Measurements from ENCODE around the gene EXOC6. TPM values are rescaled to one million over a fixed set of nuclear protein-coding genes. Genes with fewer than 3 reads are reported as not detected.

Gene EXOC6
- total RNA-seq, 2 experiments from 2014 or later = 8.0 to 9.4 TPM

DNA sequence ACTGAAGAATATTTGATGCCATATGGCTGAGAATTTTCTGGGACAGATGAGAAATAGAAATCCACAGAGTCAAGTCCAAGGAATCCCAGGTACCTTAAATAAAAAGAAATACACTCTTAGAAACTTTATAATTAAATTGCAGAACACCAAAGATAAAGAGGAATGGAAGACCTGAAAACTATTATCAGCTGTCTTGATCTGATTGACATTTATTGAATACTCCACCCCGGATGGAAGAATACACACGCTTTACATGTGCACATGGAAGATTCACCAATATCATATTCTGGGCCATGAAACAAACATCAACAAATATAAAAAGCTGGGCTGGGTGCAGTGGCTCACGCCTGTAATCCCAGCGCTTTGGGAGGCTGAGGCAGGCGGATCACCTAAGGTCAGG lies 81.6 kb downstream of the EXOC6 start:
- Histone ChIP-seq H3K9me2 (ENCODE audit: insufficient read depth, low read length) (0 out of 2 replicates have a peak, but pooled peaks cover 4% of the 10 kb centered on the region), H3K79me2 (ENCODE audit: insufficient read depth, low read depth, low read length) (no peaks in the 10 kb centered on the region), H3K9me3 (ENCODE audit: low read length) (no peaks in the 10 kb centered on the region), H3K27ac (ENCODE audit: low read depth, low read length, poor library complexity, severe bottlenecking) (no peak overlapping the region), H2AFZ (ENCODE audit: low read length) (no peak overlapping the region), H3K4me2 (ENCODE audit: low read length) (no peak overlapping the region), H3K4me1 (ENCODE audit: insufficient read depth, low read length, poor library complexity, severe bottlenecking) (no peaks in the 10 kb centered on the region), H3K4me3 (ENCODE audit: low read depth, low read length, poor library complexity, severe bottlenecking) (no peak overlapping the region), H4K20me1 (ENCODE audit: insufficient read depth, low read length) (no peaks in the 10 kb centered on the region), H3K36me3 (ENCODE audit: insufficient read depth, low read length) (peaks cover 3% of the 10 kb centered on the region; the same call in 1 of the 2 replicates)
- intact Hi-C loops (cut with micrococcal nuclease; ENCODE audit: unreplicated experiment) = no loop called here
- DNase-seq (ENCODE audit: low spot score) = no peak
- POLR2A ChIA-PET = no interaction called here
- CTCF ChIA-PET (ENCODE audit: unreplicated experiment) = no interaction called here
- BruUV-seq (replicated peaks) = no TSS peak
- no peak for TF ChIP-seq CTCF (conservative IDR thresholded peaks at IDR 0.05; ENCODE audit: low read length)
- no peak for TF ChIP-seq EZH2phosphoT487 (IDR thresholded peaks at IDR 0.05; ENCODE audit: borderline replicate concordance, low read depth, low read length)

GRCh38 chr10:92931597-92931996 lies 83.3 kb downstream of the EXOC6 start:
- no TSS peak for BruUV-seq (replicated peaks)

More at GRCh38 chr10:92931597-92931996, 83.3 kb downstream of the EXOC6 start:
- ChIA-PET CTCF (ENCODE audit: unreplicated experiment) (no interaction called here), POLR2A (no interaction called here)
- Histone ChIP-seq H3K4me3 (ENCODE audit: low read depth, low read length, poor library complexity, severe bottlenecking) (no peak overlapping the region), H3K9me3 (ENCODE audit: low read length) (no peaks in the 10 kb centered on the region), H3K27ac (ENCODE audit: low read depth, low read length, poor library complexity, severe bottlenecking) (no peak overlapping the region), H3K4me2 (ENCODE audit: low read length) (no peak overlapping the region), H3K9me2 (ENCODE audit: insufficient read depth, low read length) (0 out of 2 replicates have a peak, but pooled peaks cover 4% of the 10 kb centered on the region), H3K36me3 (ENCODE audit: insufficient read depth, low read length) (peaks cover 3% of the 10 kb centered on the region; the same call in 1 of the 2 replicates), H3K79me2 (ENCODE audit: insufficient read depth, low read depth, low read length) (no peaks in the 10 kb centered on the region), H2AFZ (ENCODE audit: low read length) (no peak overlapping the region), H3K4me1 (ENCODE audit: insufficient read depth, low read length, poor library complexity, severe bottlenecking) (no peaks in the 10 kb centered on the region), H4K20me1 (ENCODE audit: insufficient read depth, low read length) (no peaks in the 10 kb centered on the region)
- intact Hi-C loops (cut with micrococcal nuclease; ENCODE audit: unreplicated experiment) = no loop called here
- TF ChIP-seq EZH2phosphoT487 (IDR thresholded peaks at IDR 0.05; ENCODE audit: borderline replicate concordance, low read depth, low read length) (no peak), CTCF (conservative IDR thresholded peaks at IDR 0.05; ENCODE audit: low read length) (no peak)
- no peak for DNase-seq (ENCODE audit: low spot score)
